NCI-H748 treated with DMSO at 0.1 percent for 48 hours (cell line): ENCODE data around the gene FIZ1.
"Not testable (repeated sequence)": the region's sequence is repeated elsewhere in the genome, so short reads cannot be mapped to it uniquely, and the experiment has no call there.

ENCODE experiments used
- DNase-seq: peaks from one replicate; lab custom pipeline; 2025; lab: John Stamatoyannopoulos, UW

The FIZ1 gene

DNA sequence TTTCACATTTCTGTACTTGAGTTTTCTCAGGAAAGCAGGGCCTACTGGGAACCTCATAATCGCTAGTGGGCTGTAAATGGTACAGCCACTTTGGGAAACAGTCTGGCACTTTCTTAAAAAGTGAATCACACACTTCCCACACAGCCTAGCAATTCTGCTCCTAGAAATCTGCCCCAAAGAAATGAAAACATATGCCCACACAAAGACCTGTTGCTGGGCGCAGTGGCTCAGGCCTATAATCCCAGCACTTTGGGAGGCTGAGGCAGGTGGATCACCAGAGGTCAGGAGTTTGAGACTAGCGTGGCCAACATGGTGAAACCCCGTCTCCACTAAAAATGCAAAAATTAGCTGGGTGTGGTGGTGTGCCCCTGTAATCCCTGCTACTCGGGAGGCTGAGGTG is 29.8 kb downstream of the FIZ1 start:
- not testable (repeated sequence) for DNase-seq

DNA sequence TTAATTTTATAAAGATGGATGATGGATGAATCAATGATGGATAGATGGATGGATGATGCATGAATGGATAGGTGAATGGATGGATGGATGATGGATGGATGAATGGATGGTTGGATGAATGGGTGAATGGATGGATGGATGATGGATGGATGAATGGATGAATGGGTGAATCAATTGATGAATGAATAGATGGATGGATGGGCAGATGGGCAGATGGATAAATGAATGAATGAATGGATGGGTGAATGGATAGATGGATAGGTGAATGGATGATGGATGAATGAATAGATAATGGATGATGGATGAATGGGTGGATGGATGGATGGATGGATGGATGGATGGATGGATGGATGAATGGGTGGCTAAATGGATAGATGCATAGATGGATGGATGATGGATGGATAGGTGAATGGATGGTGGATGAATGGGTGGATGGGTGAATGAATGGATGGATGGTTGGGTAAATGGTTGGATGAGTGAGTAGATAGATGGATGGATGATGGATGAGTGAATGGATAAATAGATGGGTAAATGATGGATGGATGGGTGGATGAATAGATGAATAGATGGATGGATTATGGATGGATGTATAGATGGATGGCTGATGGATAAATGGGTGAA is 31.5 kb downstream of the FIZ1 start:
- DNase-seq: no peak

DNA sequence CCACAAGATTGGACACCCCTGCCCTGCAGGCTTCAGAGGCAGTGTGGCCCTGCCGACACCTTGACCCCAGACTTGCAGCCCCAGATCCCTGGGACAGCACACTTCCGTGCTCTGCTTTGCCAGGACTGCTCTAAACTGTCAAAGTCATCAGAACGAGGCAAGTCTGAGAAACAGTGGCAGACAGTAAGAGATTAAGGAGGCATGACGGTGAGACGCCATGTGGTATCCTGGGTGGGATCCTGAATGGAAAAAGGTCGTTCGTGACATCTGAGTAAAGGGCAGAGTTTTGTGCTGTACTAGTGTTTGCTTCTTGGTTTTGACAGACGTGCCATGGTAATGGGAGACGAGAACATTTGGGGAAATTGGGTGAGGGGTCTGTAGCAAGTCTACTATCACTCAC is 32.5 kb downstream of the FIZ1 start:
- DNase-seq: no peak

- DNase-seq: peak; percentile 7
These were observed 36.0 kb downstream of the FIZ1 start for GRCh38 chr19:55563261-55563690.

GRCh38 chr19:55559684-55560083 is 39.6 kb downstream of the FIZ1 start:
- DNase-seq: no peak

- no peak for DNase-seq
These were observed 44.6 kb downstream of the FIZ1 start for GRCh38 chr19:55554741-55555152.

GRCh38 chr19:55554302-55554701 is 45.0 kb downstream of the FIZ1 start:
- DNase-seq: no peak

- no peak for DNase-seq
These were observed 45.8 kb downstream of the FIZ1 start for GRCh38 chr19:55553217-55554182.

- no peak for DNase-seq
These were observed 46.7 kb downstream of the FIZ1 start for GRCh38 chr19:55552620-55553019.

GRCh38 chr19:55552206-55552605 is 47.1 kb downstream of the FIZ1 start:
- no peak for DNase-seq

GRCh38 chr19:55550321-55550650 is 49.0 kb downstream of the FIZ1 start:
- DNase-seq: no peak

DNA sequence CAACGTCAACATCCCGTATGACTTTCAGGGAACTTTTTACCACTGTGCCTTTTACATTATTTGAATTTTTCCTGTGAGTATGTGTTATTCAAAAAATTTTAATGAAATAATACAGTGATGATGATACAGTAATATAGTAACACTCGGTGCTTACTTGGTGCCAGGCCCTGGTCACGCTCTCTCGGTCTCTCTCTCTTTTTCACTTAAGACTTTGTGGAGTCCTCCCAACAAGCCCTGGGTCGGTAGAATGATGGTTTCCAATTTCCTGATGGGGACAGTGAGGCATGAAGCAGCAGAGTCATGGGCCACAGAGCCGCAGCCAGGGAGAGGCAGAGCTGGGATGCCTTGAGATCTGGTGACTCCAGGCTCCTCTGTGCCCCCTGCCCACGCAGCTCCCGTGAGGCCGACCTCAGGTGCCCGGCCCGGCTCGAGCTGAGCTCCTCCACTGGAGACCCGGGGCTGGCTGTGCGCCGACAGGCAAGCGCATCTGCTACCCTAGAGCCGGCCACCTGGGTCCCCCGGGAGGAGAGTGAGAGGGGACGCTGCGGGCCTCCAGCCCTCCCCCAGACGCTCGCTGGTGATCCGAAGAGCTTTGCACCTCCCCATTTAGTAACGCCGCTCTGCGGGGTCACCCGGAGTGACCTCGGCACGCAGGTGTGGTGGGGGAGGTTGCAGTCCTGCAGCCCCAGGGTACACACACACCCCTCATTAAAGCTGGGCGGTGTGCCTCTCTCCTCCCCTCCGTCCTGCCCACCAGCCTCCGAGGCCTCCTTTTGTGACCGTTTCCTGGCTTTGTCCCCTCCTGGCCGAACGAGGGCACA is 49.6 kb downstream of the FIZ1 start:
- DNase-seq: no peak

- no peak for DNase-seq
These were observed 52.3 kb downstream of the FIZ1 start for GRCh38 chr19:55546822-55547614.

GRCh38 chr19:55546011-55546410 is 53.3 kb downstream of the FIZ1 start:
- no peak for DNase-seq

- DNase-seq: no peak
These were observed 53.9 kb downstream of the FIZ1 start, which contains the start of gene SBK3 for GRCh38 chr19:55545443-55545842. Gene SBK3, minus strand, starts transcription at chr19:55545543. Its CDS starts 0 bp downstream, at chr19:55545543.

DNA sequence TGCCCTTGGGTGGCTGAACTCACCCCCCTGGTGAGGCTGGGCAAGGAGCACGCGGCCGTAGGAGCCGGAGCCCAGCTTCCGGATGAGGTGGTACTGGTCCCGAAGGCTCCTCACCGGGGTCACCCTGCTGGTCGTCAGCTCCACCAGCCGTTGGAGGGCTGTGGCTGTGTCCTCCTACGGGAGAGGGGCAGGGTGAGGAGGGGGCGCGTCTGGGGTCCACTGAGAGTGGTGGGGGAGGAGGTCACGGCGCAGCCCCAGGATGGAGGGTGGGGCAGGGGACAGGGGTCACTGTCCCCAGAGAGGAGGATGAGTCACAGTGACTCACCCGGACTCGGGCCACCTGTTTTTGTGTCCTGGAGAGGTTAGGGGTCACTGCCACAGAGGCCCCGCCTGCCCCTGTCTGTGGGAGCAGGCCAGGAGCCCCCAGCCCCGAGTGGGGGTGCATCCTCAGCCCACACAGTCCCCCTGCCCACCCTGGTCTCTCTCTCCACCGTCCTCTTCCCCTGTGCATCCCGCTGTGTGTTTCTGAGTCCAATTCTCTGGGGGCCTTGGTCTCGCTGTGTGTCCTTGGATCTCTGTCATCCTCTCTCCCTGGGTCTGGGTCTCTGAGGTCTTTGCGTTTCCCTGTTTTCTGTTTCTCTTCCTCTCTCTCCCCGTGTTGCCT is 54.4 kb downstream of the FIZ1 start:
- no peak for DNase-seq

DNA sequence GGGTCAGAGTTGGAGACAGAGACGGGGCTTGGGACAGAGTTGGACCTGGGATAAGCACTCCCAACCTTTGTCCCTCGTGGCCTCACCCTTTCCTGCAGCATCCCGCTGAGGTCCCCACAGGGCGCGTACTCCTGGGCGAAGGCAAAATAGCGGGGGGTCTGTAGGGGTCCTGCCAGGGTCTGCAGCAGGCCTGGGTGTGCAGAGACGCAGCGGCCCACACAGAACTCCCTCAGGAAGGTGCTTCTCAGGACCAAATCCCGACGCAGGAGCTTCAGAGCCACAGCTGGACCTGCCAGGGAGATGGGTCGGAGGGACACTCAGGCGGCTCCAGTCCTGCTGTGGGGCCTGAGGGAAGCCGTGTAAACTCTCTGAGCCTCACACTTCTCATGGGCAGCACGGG is 55.3 kb downstream of the FIZ1 start:
- no peak for DNase-seq

GRCh38 chr19:55543567-55543966 is 55.8 kb downstream of the FIZ1 start:
- DNase-seq: no peak

GRCh38 chr19:55542292-55542855 is 56.9 kb downstream of the FIZ1 start:
- DNase-seq: no peak
